HepG2 (cell line): Measurements from ENCODE around the gene BTN1A1. TPM values are rescaled to one million over a fixed set of nuclear protein-coding genes. Genes with fewer than 3 reads are reported as not detected.

Experiments used
- ADNP ChIP-seq: sonication (generic); formaldehyde crosslinking; IDR thresholded peaks from 2 replicates; pipeline ENCODE4 v1.4.0; 2020; ENCODE audit warnings: missing genetic modification reagents
- ARNT2 ChIP-seq: sonication (generic); formaldehyde crosslinking; IDR thresholded peaks from 2 replicates; pipeline ENCODE4 v1.8.0; 2022; ENCODE audit warnings: mild to moderate bottlenecking, low read depth, missing genetic modification reagents, moderate library complexity
- ATF7 ChIP-seq, 2 experiments: fragments of 450-650 bp in 1 of 2; sonication (generic) in 1 of 2; formaldehyde crosslinking in 1 of 2; IDR thresholded peaks; 2 replicates each; pipeline versions ENCODE4 v1.4.0 to v1.6.1; 2016 to 2020; ENCODE audit warnings: antibody characterized with exemption in 1 of 2, mild to moderate bottlenecking in 1 of 2, missing genetic modification reagents in 1 of 2
- FLYWCH1 ChIP-seq: sonication (generic); formaldehyde crosslinking; IDR thresholded peaks from 2 replicates; pipeline ENCODE4 v1.8.1; 2023; ENCODE audit warnings: mild to moderate bottlenecking, missing genetic modification reagents
- HMG20A ChIP-seq: IDR thresholded peaks from 2 replicates; pipeline ENCODE4 v1.6.1; 2016; ENCODE audit warnings: borderline replicate concordance
- HMG20B ChIP-seq: conservative IDR thresholded peaks from 2 replicates; pipeline ENCODE4 v1.6.1; 2016; ENCODE audit warnings: missing genetic modification reagents, missing compliant biosample characterization
- HNRNPUL1 ChIP-seq: fragments of 200-400 bp; formaldehyde crosslinking; IDR thresholded peaks from 2 replicates; pipeline ENCODE4 v1.6.1; 2017; ENCODE audit warnings: low read depth, mild to moderate bottlenecking, low read length, moderate library complexity
- KLF11 ChIP-seq: IDR thresholded peaks from 2 replicates; pipeline ENCODE4 v1.6.1; 2016; ENCODE audit warnings: missing compliant biosample characterization
- NCOA5 ChIP-seq: sonication (generic); formaldehyde crosslinking; IDR thresholded peaks from 2 replicates; pipeline ENCODE4 v1.4.0; 2020; ENCODE audit warnings: missing genetic modification reagents
- SRSF9 ChIP-seq: fragments of 200-400 bp; formaldehyde crosslinking; IDR thresholded peaks from 2 replicates; pipeline ENCODE4 v1.6.1; 2018; ENCODE audit warnings: borderline replicate concordance, mild to moderate bottlenecking, low read depth, low read length; ENCODE audit not compliant: insufficient read depth, poor library complexity, severe bottlenecking
- ZMAT3 ChIP-seq: sonication (generic); formaldehyde crosslinking; conservative IDR thresholded peaks from 2 replicates; pipeline ENCODE4 v1.7.0; 2021; ENCODE audit warnings: missing genetic modification reagents
- ZNF530 ChIP-seq: sonication (generic); formaldehyde crosslinking; IDR thresholded peaks from 2 replicates; pipeline ENCODE4 v1.5.0; 2020; ENCODE audit warnings: low read depth, mild to moderate bottlenecking, missing genetic modification reagents
- ZNF598 ChIP-seq: sonication (generic); formaldehyde crosslinking; IDR thresholded peaks from 2 replicates; pipeline ENCODE4 v1.5.1; 2020; ENCODE audit warnings: mild to moderate bottlenecking, missing genetic modification reagents, borderline replicate concordance
- ZNF616 ChIP-seq: sonication (generic); formaldehyde crosslinking; IDR thresholded peaks from 2 replicates; pipeline ENCODE4 v1.5.0; 2020; ENCODE audit warnings: low read depth, mild to moderate bottlenecking, missing genetic modification reagents
- ZNF891 ChIP-seq: sonication (generic); formaldehyde crosslinking; IDR thresholded peaks from 2 replicates; pipeline ENCODE4 v1.5.0; 2020; ENCODE audit warnings: mild to moderate bottlenecking, missing genetic modification reagents
- ZSCAN20 ChIP-seq: sonication (generic); formaldehyde crosslinking; IDR thresholded peaks from 2 replicates; pipeline ENCODE4 v1.4.0; 2020; ENCODE audit warnings: missing genetic modification reagents, mild to moderate bottlenecking, borderline replicate concordance
- polyA plus RNA-seq, 8 experiments: library from polyadenylated mRNA; depleted of rRNA in 3 of 8; stranded (reverse) in 7 of 8; unstranded in 1 of 8; fragments of >200 nt; fragmentation: Illumina TruSeq in 4 of 8; extraction: Trizol in 4 of 8; gene quantifications; 2 replicates each; pipeline versions ENCODE4 v1.2.1 to v1.2.3, GENCODE V29; 2011 to 2016; ENCODE audit warnings: low read depth in 4 of 8, missing spikeins in 1 of 8, mixed read lengths in 1 of 8; ENCODE audit not compliant: insufficient read depth in 1 of 8
- total RNA-seq, 5 experiments: library from RNA; depleted of rRNA; stranded (reverse); fragments of >200 nt; fragmentation: Illumina TruSeq; extraction: Trizol; gene quantifications; 2 replicates each; pipeline ENCODE4 v1.2.3, GENCODE V29; 2016; ENCODE audit warnings: low read depth in 1 of 5
- TF ChIP-seq, protein P1 (sequence below): sonication (generic); formaldehyde crosslinking; IDR thresholded peaks from 2 replicates; pipeline ENCODE4 v1.5.1; 2020; ENCODE audit warnings: missing genetic modification reagents, mild to moderate bottlenecking, borderline replicate concordance
- TF ChIP-seq, protein P2 (sequence below), 2 experiments: sonication (generic) in 1 of 2; formaldehyde crosslinking in 1 of 2; IDR thresholded peaks; 2 replicates each; pipeline versions ENCODE4 v1.5.1 to v1.6.1; 2011 to 2020; ENCODE audit warnings: borderline replicate concordance in 1 of 2, low read depth in 1 of 2, low read length in 1 of 2, mild to moderate bottlenecking in 1 of 2, missing genetic modification reagents in 1 of 2, moderate library complexity in 1 of 2
- TF ChIP-seq, protein P3 (sequence below): sonication (generic); formaldehyde crosslinking; IDR thresholded peaks from 2 replicates; pipeline ENCODE4 v1.5.0; 2020; ENCODE audit warnings: missing genetic modification reagents

The BTN1A1 gene
- total and polyA plus RNA-seq, 2 of the 13 experiments (the other 11 are each of a cell fraction or from before 2014, with no cell fraction given) = 0.04 TPM; not detected in 1

DNA sequence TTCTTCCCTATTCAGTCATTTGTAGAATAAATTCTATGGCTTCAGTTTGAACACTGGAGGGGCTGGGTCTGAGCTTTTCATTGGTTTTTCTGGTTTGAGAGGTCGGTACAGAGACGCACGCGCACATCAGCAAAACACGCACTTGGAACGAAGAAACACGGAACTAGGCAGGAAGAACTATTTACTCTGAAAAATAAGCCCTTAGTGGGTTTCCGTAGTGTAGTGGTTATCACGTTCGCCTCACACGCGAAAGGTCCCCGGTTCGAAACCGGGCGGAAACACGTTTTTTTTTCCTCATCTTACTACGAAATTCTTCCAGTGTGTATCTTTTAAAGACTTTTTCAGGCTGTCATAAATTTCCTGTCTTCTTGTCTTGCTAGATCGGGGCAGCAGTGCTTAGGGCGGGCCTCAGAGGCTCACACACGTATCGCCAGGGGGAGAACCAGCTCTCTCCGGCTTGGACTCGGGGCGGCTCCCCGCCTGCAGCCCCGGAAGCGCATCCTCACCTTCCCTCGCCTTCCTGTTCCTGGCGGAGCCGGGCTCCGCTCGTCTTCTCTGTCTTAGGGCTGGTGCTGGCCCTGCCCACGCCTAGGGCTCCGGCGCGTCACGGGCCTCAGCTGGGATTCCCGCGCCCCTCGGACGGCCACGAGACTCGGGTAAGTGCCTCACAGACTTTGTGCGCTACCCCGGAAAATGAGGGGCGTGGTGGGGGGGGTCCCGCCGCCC lies 37.9 kb downstream of the BTN1A1 start, which contains the start of gene HMGN4 (continued):
- TF ChIP-seq ZNF598 (CRISPR knock-in tag) = no peak
- TF ChIP-seq HMG20A (CRISPR knock-in tag) = no peak
- TF ChIP-seq FLYWCH1 (CRISPR knock-in tag) = no peak
- no peak; the same call in 1 of the 2 replicates for TF ChIP-seq ZMAT3 (CRISPR knock-in tag)
- no peak for TF ChIP-seq SRSF9
- TF ChIP-seq, protein P1, sequence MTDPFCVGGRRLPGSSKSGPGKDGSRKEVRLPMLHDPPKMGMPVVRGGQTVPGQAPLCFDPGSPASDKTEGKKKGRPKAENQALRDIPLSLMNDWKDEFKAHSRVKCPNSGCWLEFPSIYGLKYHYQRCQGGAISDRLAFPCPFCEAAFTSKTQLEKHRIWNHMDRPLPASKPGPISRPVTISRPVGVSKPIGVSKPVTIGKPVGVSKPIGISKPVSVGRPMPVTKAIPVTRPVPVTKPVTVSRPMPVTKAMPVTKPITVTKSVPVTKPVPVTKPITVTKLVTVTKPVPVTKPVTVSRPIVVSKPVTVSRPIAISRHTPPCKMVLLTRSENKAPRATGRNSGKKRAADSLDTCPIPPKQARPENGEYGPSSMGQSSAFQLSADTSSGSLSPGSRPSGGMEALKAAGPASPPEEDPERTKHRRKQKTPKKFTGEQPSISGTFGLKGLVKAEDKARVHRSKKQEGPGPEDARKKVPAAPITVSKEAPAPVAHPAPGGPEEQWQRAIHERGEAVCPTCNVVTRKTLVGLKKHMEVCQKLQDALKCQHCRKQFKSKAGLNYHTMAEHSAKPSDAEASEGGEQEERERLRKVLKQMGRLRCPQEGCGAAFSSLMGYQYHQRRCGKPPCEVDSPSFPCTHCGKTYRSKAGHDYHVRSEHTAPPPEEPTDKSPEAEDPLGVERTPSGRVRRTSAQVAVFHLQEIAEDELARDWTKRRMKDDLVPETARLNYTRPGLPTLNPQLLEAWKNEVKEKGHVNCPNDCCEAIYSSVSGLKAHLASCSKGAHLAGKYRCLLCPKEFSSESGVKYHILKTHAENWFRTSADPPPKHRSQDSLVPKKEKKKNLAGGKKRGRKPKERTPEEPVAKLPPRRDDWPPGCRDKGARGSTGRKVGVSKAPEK (CRISPR knock-in tag) = no peak
- TF ChIP-seq, protein P2, sequence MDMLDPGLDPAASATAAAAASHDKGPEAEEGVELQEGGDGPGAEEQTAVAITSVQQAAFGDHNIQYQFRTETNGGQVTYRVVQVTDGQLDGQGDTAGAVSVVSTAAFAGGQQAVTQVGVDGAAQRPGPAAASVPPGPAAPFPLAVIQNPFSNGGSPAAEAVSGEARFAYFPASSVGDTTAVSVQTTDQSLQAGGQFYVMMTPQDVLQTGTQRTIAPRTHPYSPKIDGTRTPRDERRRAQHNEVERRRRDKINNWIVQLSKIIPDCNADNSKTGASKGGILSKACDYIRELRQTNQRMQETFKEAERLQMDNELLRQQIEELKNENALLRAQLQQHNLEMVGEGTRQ (IDR thresholded peaks at IDR 0.05; ENCODE audit: low read depth, low read length) = no peak
- TF ChIP-seq, protein P2 (CRISPR knock-in tag; IDR thresholded peaks at IDR 0.05; ENCODE audit: borderline replicate concordance) = peak; percentile 58; the same call in 1 of the 2 replicates
- 0 out of 2 replicates have a peak, but pooled peaks have one; percentile 14 for TF ChIP-seq ADNP
- TF ChIP-seq HNRNPUL1 = no peak
- no peak for TF ChIP-seq HMG20B (CRISPR knock-in tag)
- TF ChIP-seq ZNF891 (CRISPR knock-in tag) = peak; percentile 89
- TF ChIP-seq, protein P3, sequence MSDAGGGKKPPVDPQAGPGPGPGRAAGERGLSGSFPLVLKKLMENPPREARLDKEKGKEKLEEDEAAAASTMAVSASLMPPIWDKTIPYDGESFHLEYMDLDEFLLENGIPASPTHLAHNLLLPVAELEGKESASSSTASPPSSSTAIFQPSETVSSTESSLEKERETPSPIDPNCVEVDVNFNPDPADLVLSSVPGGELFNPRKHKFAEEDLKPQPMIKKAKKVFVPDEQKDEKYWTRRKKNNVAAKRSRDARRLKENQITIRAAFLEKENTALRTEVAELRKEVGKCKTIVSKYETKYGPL (CRISPR knock-in tag) = no peak
- TF ChIP-seq ATF7 (IDR thresholded peaks at IDR 0.05) = no peak
- TF ChIP-seq ATF7 (CRISPR knock-in tag; IDR thresholded peaks at IDR 0.05) = no peak
- TF ChIP-seq KLF11 (CRISPR knock-in tag) = no peak; the same call in 1 of the 2 replicates
- TF ChIP-seq ZNF530 (CRISPR knock-in tag) = no peak
- TF ChIP-seq ZNF616 (CRISPR knock-in tag) = 0 out of 2 replicates have a peak, but pooled peaks have one; percentile 60
- TF ChIP-seq NCOA5 (CRISPR knock-in tag) = no peak
- no peak; the same call in 1 of the 2 replicates for TF ChIP-seq ZSCAN20 (CRISPR knock-in tag)
- TF ChIP-seq ARNT2 = peak; percentile 37; the same call in 1 of the 2 replicates
